Measurements from ENCODE around the gene TNFRSF18. TPM values are rescaled to one million over a fixed set of nuclear protein-coding genes. Genes with fewer than 3 reads are reported as not detected.

Gene TNFRSF18
- total RNA-seq, 1 donor from 2014 or later: 254 TPM

- H3K9me3 Mint-ChIP-seq: no peaks in the 10 kb centered on the region
- no peak for DNase-seq
- H3K4me3 Mint-ChIP-seq: peak overlapping the region; percentile 91
- H3K27ac Mint-ChIP-seq: peak overlapping the region; percentile 98
- no peaks in the 10 kb centered on the region for H3K27me3 Mint-ChIP-seq
- H3K4me1 Mint-ChIP-seq: peaks cover 30% of the 10 kb centered on the region
- intact Hi-C loops (cut with micrococcal nuclease): loop anchor here (5.0 to 10.0 kb wide), 5 partner anchors 45 to 173 kb away; partner anchors contain the start of genes ACAP3 and PUSL1
- peaks cover 41% of the 10 kb centered on the region for H3K36me3 Mint-ChIP-seq (ENCODE audit: low read depth)
Observed at GRCh38 chr1:1207571-1207892, 1.1 kb upstream of the TNFRSF18 start.

GRCh38 chr1:1206966-1207531 is 657 bp upstream of the TNFRSF18 start:
- intact Hi-C loops (cut with micrococcal nuclease): loop anchor here (5.0 to 10.0 kb wide), 5 partner anchors 45 to 172 kb away; partner anchors contain the start of genes ACAP3 and PUSL1
- Mint-ChIP-seq H3K9me3 (no peaks in the 10 kb centered on the region), H3K36me3 (ENCODE audit: low read depth) (peaks cover 38% of the 10 kb centered on the region), H3K4me1 (peaks cover 30% of the 10 kb centered on the region), H3K27me3 (no peaks in the 10 kb centered on the region), H3K27ac (peak overlapping the region; percentile 98), H3K4me3 (peak overlapping the region; percentile 91)
- no peak for DNase-seq

GRCh38 chr1:1205769-1206375 is 520 bp downstream of the TNFRSF18 start:
- H3K4me3 Mint-ChIP-seq: peak overlapping the region; percentile 88
- peak overlapping the region; percentile 77 for H3K27ac Mint-ChIP-seq
- no peaks in the 10 kb centered on the region for H3K9me3 Mint-ChIP-seq
- H3K4me1 Mint-ChIP-seq: peaks cover 27% of the 10 kb centered on the region
- H3K27me3 Mint-ChIP-seq: no peaks in the 10 kb centered on the region
- intact Hi-C loops (cut with micrococcal nuclease): loop anchor here (5.0 to 10.0 kb wide), 5 partner anchors 46 to 171 kb away; partner anchors contain the start of genes ACAP3 and PUSL1
- peaks cover 33% of the 10 kb centered on the region for H3K36me3 Mint-ChIP-seq (ENCODE audit: low read depth)
- no peak for DNase-seq

GRCh38 chr1:1204998-1205768 is 1.2 kb downstream of the TNFRSF18 start:
- Mint-ChIP-seq H3K9me3 (no peaks in the 10 kb centered on the region), H3K4me3 (peak overlapping the region; percentile 88), H3K27ac (peak overlapping the region; percentile 77), H3K36me3 (ENCODE audit: low read depth) (peaks cover 29% of the 10 kb centered on the region), H3K4me1 (peaks cover 27% of the 10 kb centered on the region), H3K27me3 (no peaks in the 10 kb centered on the region)
- intact Hi-C loops (cut with micrococcal nuclease): loop anchor here (5.0 to 10.0 kb wide), 6 partner anchors 47 to 170 kb away; partner anchors contain the start of genes ACAP3, PUSL1 and UBE2J2
- DNase-seq: no peak

GRCh38 chr1:1204425-1204920 is 1.9 kb downstream of the TNFRSF18 start:
- Mint-ChIP-seq H3K9me3 (no peaks in the 10 kb centered on the region), H3K4me3 (peak overlapping the region; percentile 88), H3K4me1 (peaks cover 22% of the 10 kb centered on the region), H3K36me3 (ENCODE audit: low read depth) (peaks cover 22% of the 10 kb centered on the region), H3K27ac (no peak overlapping the region), H3K27me3 (no peaks in the 10 kb centered on the region)
- no peak for DNase-seq
- intact Hi-C loops (cut with micrococcal nuclease): loop anchor here (5.0 to 10.0 kb wide), 2 partner anchors 68 to 170 kb away; partner anchors contain the start of gene UBE2J2

DNA sequence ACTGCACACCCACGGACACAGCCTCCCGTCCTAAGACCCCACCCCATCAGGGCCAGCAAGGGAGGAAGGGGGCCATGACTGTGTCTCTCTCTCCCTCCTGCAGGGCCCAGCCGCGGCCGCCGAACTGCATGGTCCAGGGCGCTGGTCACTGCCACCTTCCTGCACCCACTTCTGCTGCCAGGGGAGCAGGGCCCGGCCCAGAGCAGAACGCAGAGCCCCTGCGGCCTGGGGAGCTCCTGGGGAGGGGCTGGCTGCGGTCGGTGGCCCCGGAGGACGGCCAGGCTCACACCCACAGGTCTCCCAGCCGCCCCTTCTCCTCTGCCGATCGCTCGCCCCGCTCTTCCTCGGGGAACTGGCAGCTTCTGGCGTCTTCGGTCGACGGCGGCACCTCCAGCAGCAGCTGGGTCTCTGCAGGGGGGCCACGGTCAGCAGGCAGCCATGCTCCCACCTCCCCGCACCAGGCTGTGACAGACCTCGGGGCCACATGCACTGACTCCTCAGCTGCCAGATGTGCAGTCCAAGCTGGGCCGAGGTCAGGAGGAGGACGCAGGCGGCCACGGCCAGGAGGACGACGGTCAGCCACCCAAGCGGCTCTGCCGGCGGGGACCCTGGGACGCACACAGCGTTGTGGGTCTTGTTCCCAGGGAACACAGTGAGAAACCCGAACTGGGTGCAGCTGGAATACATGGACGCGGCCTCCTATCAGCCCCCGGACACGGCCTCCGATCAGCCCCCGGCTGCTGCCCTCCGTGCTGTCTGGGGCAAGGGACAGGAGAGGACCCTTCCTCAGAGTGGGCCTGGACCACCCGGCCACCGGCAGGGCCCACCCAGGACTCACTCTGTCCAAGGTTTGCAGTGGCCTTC is 2.6 kb downstream of the TNFRSF18 start:
- no peaks in the 10 kb centered on the region for H3K27me3 Mint-ChIP-seq
- peaks cover 19% of the 10 kb centered on the region for H3K4me1 Mint-ChIP-seq
- intact Hi-C loops (cut with micrococcal nuclease): loop anchor here (5.0 to 10.0 kb wide), 2 partner anchors 69 to 169 kb away; partner anchors contain the start of gene UBE2J2
- H3K4me3 Mint-ChIP-seq: peak overlapping the region; percentile 88
- peaks cover 17% of the 10 kb centered on the region for H3K36me3 Mint-ChIP-seq (ENCODE audit: low read depth)
- H3K27ac Mint-ChIP-seq: no peak overlapping the region
- DNase-seq: no peak
- no peaks in the 10 kb centered on the region for H3K9me3 Mint-ChIP-seq

GRCh38 chr1:1202831-1203560 is 3.4 kb downstream of the TNFRSF18 start:
- intact Hi-C loops (cut with micrococcal nuclease): loop anchor here (5.0 to 10.0 kb wide), 2 partner anchors 69 to 168 kb away; partner anchors contain the start of gene UBE2J2
- H3K36me3 Mint-ChIP-seq (ENCODE audit: low read depth): peaks cover 12% of the 10 kb centered on the region
- H3K9me3 Mint-ChIP-seq: no peaks in the 10 kb centered on the region
- H3K27ac Mint-ChIP-seq: no peak overlapping the region
- peaks cover 13% of the 10 kb centered on the region for H3K4me1 Mint-ChIP-seq
- DNase-seq: peak; percentile 66
- H3K27me3 Mint-ChIP-seq: no peaks in the 10 kb centered on the region
- H3K4me3 Mint-ChIP-seq: no peak overlapping the region

DNA sequence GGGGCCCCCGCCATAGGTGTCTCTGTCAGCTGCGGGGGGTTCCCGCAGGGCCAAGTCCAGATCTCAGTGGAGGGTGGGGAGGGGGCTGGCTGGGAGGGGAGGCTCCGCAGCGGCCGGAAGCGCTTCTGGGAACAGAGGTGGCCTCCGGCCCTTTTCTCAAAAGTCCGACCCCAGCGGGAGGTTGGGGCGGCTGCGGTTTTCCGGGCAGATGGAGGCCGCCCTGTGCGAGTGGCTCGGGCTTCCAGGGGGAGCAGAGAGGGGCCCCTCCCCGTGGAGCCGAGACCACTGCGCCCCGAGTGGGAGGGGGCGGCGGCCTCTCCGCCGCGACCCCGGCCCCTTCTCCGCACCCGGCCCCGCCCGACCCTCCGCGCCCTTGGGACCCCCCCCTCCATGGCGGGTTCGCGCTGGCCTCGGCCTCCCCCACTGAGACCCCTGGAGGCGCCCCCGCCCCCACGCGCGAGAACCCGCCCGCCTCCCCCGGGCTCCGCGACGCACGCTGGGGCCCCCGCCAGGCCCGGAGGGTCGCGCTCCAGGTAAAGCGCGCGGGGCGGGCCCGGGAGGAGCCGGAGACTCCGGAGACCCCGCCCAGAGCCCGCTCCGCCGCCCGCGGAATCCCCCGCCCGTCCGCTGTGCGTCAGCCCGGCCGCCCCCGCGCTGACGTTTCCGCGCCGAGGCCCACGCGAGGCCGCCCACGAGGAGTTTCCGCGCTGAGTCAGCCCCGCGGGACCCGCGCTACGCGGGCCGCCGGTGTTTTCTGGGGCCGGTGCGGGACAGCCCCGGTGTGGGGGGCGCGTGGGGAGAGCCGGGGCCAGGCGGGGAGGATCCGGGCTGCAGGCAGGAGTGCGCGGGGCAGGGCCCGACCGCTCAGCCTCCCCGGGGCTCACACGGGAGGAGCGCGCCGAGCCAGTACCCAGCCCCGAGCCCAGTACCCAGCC is 5.2 kb downstream of the TNFRSF18 start:
- Mint-ChIP-seq H3K4me1 (peaks cover 9% of the 10 kb centered on the region), H3K36me3 (ENCODE audit: low read depth) (peaks cover 13% of the 10 kb centered on the region), H3K27me3 (no peaks in the 10 kb centered on the region), H3K27ac (peak overlapping the region; percentile 88), H3K9me3 (no peaks in the 10 kb centered on the region), H3K4me3 (peak overlapping the region; percentile 69)
- DNase-seq: peak; percentile 96
- intact Hi-C loops (cut with micrococcal nuclease): loop anchor here (1.0 to 10.0 kb wide), 3 partner anchors 8 to 166 kb away; partner anchors contain the start of gene UBE2J2

GRCh38 chr1:1199961-1200875 is 6.2 kb downstream of the TNFRSF18 start:
- Mint-ChIP-seq H3K36me3 (ENCODE audit: low read depth) (peaks cover 17% of the 10 kb centered on the region), H3K27ac (peak overlapping the region; percentile 88), H3K27me3 (no peaks in the 10 kb centered on the region), H3K9me3 (no peaks in the 10 kb centered on the region), H3K4me1 (peaks cover 9% of the 10 kb centered on the region), H3K4me3 (peak overlapping the region; percentile 69)
- intact Hi-C loops (cut with micrococcal nuclease): loop anchor here (5.0 to 10.0 kb wide), 2 partner anchors 72 to 165 kb away; partner anchors contain the start of gene UBE2J2
- no peak for DNase-seq

- Mint-ChIP-seq H3K27me3 (no peaks in the 10 kb centered on the region), H3K27ac (peak overlapping the region; percentile 88), H3K9me3 (peaks cover 6% of the 10 kb centered on the region), H3K36me3 (ENCODE audit: low read depth) (peaks cover 20% of the 10 kb centered on the region), H3K4me3 (peak overlapping the region; percentile 40), H3K4me1 (peaks cover 7% of the 10 kb centered on the region)
- DNase-seq: no peak
- intact Hi-C loops (cut with micrococcal nuclease): no loop called here
Observed at GRCh38 chr1:1199141-1199960, 7.0 kb downstream of the TNFRSF18 start.

Measured in activated CD4-positive, alpha-beta T cell treated with anti-CD3 and anti-CD28 coated beads, Interleukin-2, amount 10 ng/mL, durations not matched to agents 24 days and 14 days (primary cell).